ENCODE measurements around the gene PCBD1.
"Not testable (repeated sequence)": the region's sequence is repeated elsewhere in the genome, so short reads cannot be mapped to it uniquely, and the experiment has no call there.

PCBD1 gene

GRCh38 chr10:70887804-70888800, at the start of gene PCBD1:
TSS of gene PCBD1 (minus strand) at chr10:70888565. CDS start at chr10:70888533, 32 bp downstream.
- DNase-seq = peak; percentile 65

DNA sequence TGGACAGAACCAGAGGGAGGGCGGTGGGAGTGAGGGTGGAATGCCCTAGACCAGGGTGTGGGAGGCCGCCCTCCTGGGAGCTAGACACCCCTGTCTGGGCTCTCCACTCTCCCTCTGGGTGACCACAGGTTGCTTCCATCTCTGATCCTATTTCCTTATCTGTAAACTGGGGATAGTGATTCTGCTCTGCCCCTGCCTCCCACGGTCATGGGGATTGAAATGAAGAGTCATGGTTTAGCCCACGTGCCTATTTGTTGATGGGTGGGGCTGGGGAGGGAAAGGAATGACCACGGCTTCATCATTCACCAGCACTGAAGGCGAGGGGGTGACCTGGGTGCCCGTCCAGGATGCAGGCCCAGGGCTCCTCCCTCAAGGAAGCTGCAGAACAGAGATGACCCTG, 49.3 kb upstream of the PCBD1 start:
- no peak for DNase-seq

- no peak for DNase-seq
Observed at GRCh38 chr10:70936111-70936510, 47.7 kb upstream of the PCBD1 start.

DNA sequence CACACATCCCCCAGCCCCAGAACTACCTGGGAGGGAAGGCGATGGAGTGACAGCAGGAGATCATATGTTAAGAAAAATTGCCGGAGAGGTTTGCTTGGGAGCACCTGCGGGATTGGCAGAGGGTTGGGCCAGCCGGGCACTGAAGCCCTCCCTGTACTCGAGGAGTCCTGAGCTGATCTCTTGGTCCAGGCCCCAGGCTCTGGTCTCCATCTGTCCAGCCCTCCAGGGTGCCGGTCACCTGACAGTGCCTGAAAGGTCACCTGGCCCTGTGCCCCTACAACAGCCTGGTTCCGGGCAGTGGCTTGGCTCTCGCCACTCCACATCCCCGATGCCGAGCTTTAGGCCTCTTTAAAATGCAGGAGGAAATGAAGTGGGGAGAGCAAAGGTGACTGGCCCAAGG, 47.3 kb upstream of the PCBD1 start:
- no peak for DNase-seq

GRCh38 chr10:70935125-70935625, 46.8 kb upstream of the PCBD1 start:
- no peak for DNase-seq

- DNase-seq = no peak
Observed at GRCh38 chr10:70934701-70935100, 46.3 kb upstream of the PCBD1 start.

- no peak for DNase-seq
Observed at GRCh38 chr10:70932392-70933196, 44.2 kb upstream of the PCBD1 start.

DNA sequence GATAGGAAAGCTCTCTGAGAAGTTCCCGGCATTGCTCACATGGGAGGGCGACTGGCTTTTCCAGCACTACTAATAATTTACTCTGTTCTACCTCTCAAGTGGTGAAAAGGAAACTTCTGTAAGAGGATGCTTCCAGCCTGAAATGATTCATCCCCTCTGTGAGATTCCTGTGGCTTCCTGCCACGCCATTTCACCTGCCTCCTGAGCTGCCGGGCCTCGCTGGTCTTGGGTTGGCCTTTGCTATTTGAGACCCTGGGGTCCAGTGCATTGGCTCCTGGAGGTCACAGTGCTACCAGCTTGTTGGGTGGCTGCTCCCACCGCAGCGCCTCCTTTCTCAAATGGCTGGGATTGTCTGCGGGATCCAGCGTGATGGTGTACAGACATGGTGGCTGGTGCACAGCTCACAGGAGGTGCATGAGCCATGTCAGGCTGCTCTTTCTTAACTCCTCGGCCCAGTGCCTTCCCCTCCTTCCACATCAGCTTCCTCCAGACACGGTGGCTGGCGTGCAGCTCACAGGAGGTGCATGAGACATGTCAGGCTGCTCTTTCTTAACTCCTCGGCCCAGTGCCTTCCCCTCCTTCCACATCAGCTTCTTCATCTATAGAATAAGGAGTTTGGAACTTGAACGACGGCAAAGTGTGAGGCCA, 42.9 kb upstream of the PCBD1 start:
- peak; percentile 57 for DNase-seq

- DNase-seq = no peak
Observed at GRCh38 chr10:70930263-70931000, 42.1 kb upstream of the PCBD1 start.

DNA sequence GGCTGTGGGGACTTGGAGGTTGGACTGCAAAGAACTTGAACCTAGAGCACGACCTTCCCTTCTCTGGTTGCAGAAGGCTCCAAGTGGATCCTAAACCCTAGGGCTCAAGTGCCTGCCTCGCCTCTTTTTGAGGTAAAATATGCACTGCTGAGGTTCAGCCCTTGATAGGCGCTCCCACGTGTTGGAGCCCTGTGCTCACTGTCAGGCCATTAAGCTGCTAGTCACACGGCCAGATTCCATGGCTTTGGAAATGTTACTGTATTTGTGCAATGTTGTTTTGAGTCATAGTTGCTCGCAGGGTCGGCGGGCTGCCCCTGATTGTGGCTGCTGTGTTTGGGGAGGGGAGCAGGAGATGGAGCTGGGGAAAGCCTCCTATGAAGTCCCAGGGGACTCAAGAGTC, 39.8 kb upstream of the PCBD1 start:
- no peak for DNase-seq

DNA sequence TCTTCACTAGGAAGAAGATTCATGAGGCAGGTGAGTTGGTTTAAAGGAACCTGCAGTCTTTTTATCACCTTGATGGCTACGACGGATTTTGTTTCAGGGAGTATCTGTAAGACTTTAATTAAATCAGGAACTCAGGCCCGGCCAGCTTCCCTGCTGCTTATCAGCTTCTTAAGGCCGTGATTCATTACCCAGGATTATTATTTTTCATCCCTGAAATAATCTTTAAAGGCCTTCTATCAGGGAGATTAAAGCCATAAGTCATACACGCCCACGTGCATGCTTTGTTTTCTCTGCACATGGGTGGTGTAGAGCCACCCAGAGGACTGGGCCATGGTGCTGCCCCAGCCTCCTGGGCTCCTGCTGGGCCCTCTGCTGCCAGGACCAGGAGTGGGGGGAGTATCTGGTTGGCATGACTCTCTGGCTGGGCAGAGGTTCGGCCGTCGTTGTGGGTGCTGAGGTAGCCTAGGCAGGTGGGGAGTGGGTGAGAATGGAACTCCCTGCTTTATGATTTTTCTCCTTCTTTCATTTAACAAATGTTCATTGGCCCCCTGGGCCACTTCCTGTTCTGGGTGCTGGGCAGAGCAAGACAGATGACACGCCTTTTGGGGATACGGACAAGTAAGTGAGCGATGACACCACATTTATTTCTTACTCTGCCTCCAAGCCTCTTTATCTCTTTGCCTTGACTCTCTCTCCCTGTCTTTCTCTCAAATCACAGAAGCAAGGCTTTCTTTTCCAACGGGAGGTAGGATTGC, 39.0 kb upstream of the PCBD1 start:
- peak; percentile 11 for DNase-seq

GRCh38 chr10:70926226-70927000, 38.0 kb upstream of the PCBD1 start:
- no peak for DNase-seq

- DNase-seq = peak; percentile 16
Observed at GRCh38 chr10:70925377-70926225, 37.2 kb upstream of the PCBD1 start.

GRCh38 chr10:70923696-70924095, 35.3 kb upstream of the PCBD1 start:
- no peak for DNase-seq

DNA sequence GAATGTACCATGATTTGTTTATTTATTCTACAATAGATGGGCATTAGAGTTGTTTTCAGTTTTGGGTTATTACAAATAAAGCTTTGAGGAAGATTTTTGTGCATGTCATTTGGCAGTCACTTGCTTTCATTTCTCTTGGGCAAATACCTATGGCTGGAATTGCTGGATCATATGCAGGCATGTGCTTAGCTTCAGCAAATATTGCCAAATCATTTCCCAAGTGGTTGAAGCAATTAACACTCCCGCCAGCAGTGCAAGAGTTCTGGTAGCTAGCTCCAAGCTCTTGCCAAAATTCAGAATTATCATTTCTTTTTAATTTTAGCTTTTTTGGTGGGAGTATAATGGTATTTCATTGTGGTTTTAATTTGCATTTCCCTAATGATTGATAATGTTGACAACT, 32.9 kb upstream of the PCBD1 start:
- DNase-seq = no peak

DNA sequence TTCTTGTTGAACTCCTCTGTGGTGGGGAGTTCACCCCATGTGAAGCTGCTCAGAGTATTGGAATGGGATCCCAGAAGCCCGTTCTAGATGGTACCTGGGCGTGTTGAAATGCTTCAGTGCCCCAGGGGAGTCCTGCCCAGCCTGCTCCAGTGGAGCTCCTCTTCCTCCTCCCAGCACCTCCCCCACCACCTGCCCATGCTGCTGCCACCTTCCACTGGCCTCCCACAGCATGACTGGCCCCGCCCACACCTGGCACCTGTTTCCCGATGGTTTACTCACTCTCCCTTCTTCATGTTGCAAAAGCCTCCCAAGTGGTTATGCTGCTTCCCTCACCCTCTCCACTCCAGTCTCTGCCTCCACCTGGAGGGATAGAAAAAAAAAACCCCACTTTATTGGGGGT, 32.2 kb upstream of the PCBD1 start:
- DNase-seq = no peak

DNA sequence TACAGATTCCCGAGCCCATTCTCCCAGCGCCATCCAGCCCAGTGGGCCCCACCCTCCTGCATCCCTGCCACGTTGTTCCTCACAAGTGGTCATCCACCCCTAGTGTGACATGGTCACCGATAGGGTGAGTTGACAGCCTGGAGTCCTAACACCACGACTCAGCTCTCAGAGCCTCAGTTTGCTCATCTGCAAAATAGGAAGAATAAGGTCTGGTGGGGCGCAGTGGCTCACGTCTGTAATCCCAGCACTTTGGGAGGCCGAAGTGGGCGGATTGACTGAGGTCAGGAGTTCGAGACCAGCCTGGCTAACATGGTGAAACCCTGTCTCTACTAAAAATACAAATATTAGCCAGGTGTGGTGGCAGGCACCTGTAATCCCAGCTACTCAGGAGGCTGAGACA, 31.5 kb upstream of the PCBD1 start:
- not testable (repeated sequence) for DNase-seq

DNA sequence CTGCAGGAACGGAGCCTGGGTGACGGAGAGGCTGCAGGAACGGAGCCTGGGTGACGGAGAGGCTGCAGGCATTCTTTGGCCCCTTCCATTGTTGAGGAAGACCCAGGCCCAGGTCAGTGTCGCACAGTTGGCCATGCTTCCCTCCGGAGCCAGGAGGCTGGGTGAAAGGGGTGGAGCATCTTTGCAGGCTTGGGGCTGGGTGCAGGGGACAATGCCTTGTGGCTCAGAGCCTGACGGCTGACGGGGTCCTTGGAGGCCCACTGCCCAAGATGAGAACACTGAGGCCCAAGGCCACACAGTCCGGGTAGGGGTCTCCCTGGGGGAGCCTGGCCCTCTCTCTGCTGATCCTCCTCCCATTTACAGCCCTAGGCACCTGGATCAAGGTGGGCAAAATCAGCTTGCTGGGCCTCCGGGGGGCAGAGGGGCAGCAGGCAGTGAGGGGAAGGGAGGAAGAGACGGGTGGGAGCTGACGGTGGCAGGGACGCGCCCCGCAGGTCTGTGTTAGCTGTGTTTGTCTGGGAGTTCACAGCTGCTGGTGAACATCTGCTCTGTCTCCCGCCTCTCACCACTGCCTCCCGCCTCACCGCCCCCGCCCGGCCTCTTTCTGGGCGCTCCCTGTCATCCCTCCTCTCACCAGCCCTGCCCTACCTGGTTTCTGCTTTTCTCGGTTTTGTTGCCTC, 30.6 kb upstream of the PCBD1 start:
- DNase-seq = no peak

- no peak for DNase-seq
Observed at GRCh38 chr10:70917635-70918034, 29.3 kb upstream of the PCBD1 start.

Measured in EL (cell line).